Measurements from ENCODE around the gene LASP1NB.
A peak's percentile ranks its signal among the peaks of the same experiment; 100 is the strongest.
"Not testable (repeated sequence)": the region's sequence is repeated elsewhere in the genome, so short reads cannot be mapped to it uniquely, and the experiment has no call there.

LASP1NB gene

DNA sequence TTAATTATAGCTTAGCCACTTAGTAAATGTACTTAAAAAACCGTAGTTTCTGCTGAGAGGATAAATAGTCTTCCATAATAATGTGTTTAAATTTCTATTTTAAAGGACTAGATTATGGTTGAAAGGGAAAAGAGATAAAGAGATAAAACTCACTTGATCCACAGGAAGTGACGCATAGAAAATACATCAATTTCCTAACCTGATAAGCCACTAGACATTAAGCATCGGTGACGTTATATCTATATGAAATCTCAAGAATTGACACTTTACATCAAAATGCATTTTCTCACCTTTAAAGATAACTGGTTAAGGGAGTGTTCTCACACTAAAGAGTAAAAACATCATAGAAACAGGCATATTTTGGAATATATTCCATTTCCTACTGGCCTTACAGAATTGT, 36.0 kb downstream of the LASP1NB start:
- no peak for DNase-seq (ENCODE audit: low read depth in 3 of 3)

DNA sequence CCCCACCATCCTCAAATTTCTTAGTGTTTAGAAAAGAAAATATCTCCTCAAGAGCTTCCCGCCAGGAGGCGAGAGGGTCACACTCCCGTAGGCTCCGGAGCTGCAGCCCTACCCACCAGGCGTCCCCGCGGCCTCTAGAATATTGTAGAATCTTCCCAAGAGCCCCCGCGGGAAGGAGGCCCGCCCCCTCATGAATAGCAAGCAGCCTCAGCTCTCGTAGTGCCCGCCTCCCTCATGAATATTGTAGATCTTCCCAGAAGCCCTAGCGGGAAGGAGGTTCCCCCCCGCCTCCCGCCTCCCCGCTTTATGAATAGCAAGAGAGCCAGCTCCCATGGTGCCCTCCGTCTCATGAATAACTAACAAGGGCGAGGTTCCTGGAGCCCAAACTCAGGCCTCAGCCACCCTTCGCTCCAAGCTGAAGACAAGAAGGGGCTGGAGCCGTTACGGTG, 41.9 kb downstream of the LASP1NB start, which contains the start of gene FBXO47:
Gene FBXO47 (minus strand): TSS at position 114 of the 449 bp plus-strand sequence. CDS start 4,378 bp downstream, outside the sequence.
- peak; percentile 65 to 79 (median 72) for DNase-seq (ENCODE audit: low read depth in 3 of 3)

DNA sequence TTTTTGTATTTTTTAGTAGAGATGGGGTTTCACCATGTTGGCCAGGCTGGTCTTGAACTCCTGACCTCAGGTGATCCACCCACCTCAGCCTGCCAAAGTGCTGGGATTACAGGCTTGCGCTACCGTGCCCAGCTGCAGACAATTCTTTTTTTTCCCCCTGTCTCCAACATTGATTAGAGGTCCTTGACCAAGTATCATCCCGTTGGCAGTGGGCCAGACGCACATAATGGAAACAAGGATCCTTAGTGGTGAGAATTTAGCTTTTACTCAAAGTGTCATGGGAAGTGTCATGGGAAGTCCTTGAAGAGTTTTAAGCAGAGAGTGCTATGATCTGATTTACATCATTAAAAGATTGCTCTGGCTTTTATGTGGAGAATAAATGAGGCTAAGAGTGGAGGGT, 43.9 kb downstream of the LASP1NB start:
- DNase-seq (ENCODE audit: low read depth in 3 of 3) = no peak

DNA sequence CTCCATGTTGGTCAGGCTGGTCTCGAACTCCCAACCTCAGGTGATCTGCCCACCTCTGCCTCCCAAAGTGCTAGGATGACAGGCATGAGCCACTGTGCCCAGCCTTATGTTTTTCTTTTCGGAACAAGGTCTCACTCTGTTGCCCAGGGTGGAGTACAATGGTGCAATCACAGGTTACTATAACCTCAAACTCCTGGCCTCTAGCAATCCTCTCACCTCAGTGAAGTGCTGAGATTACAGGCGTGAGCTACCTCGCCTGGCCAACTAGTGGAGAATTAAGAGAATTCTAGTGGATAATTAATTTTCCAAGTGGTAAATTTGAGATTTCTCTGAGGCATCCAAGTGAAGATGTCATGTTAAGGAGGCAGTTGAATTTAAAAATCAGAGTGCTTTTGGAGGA, 44.7 kb downstream of the LASP1NB start:
- no peak for DNase-seq (ENCODE audit: low read depth in 3 of 3)

DNA sequence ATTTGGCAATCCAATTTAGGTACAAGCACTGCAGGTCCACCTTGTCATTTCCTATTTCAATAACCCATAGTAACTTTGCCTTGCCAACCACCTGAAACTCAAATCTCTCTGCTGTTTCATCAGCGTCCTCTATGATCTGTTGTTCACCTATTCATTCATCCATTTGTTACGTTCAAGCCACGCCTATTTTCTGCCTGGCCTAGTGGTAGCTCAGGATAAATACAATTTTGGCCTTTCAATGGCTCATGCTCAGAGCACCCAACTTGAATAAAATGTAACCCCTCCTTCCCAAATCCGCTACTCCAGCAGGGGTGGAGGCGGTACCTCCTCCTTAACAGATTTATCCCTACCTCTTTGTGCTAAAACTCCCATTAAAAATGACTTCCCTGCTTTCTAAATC, 45.4 kb downstream of the LASP1NB start:
- no peak for DNase-seq (ENCODE audit: low read depth in 3 of 3)

DNA sequence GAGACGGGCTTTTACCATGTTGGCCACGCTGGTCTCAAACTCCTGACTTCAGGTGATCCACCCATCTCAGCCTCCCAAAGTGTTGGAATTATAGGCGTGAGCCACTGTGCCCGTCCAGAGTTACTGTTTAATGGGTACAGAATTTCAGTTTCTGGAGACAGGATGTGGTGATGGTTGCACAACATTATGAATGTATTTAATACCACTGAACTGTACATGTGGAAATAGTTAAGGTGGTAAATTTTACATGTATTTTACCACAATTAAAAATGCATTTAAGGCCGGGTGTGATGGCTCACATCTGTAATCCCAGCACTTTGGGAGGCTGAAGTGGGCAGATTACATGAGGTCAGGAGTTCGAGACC, 50.8 kb downstream of the LASP1NB start:
- DNase-seq (ENCODE audit: low read depth in 3 of 3) = not testable (repeated sequence)

DNA sequence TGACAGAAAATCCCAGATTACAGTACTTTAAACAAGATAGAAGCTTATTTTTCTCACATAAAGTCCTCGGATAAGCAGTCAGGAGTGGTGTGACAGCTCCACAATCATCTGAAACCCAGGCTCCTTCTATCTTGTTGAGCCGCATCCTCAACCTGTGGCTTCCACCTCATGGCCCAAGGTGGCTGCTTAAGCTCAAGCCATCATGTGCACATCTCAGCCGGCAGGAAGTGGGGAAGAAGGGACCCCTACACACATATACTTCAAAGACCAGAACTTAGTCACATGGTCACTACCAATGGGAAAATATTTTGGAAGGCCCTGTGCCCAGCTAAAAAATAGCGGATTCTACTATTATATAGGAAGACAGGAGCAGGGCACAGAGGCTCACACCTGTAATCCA, 52.8 kb downstream of the LASP1NB start:
- no peak for DNase-seq (ENCODE audit: low read depth in 3 of 3)
